ENCODE measurements around the gene FAM3B. TPM values are rescaled to one million over a fixed set of nuclear protein-coding genes. Genes with fewer than 3 reads are reported as not detected.
A peak's percentile ranks its signal among the peaks of the same experiment; 100 is the strongest.

The FAM3B gene
- polyA plus RNA-seq, 3 donors, result 0.15 TPM; not detected in 2

GRCh38 chr21:41319273-41319672 is 2.7 kb downstream of the FAM3B start:
- H3K27me3 Mint-ChIP-seq (ENCODE audit: low read depth in 3 of 3), result peaks cover 30 to 51% (median 40%) of the 10 kb centered on the region in 3 donors
- peak overlapping the region in 1 of 7 donors; percentile 24 for H3K27ac Mint-ChIP-seq
- H3K4me3 ChIP-seq (replicated peaks in 1 of 3; ENCODE audit: low read depth in 2 of 3, low read length in 3 of 3), result no peak overlapping the region
- no peaks in the 10 kb centered on the region for H3K79me2 ChIP-seq (ENCODE audit: insufficient read depth, low read length)
- no peaks in the 10 kb centered on the region for H3K36me3 ChIP-seq (replicated peaks in 1 of 2; ENCODE audit: control insufficient read depth in 1 of 2, insufficient read depth in 2 of 2, low read length in 2 of 2)
- H4K20me1 ChIP-seq (ENCODE audit: insufficient read depth, low read length), result no peaks in the 10 kb centered on the region
- no peak overlapping the region for H3K4me2 ChIP-seq (replicated peaks; ENCODE audit: extremely low read depth, low read length, poor library complexity, severe bottlenecking)
- intact Hi-C loops (cut with micrococcal nuclease), result no loop called here
- no peak for DNase-seq
- H3K9ac ChIP-seq (ENCODE audit: insufficient read depth, low read length, poor library complexity, severe bottlenecking), result no peak overlapping the region
- peaks cover 0 to 15% of the 10 kb centered on the region in 2 donors for H3K9me3 ChIP-seq (replicated peaks in 1 of 2; ENCODE audit: control insufficient read depth in 1 of 2, insufficient read depth in 1 of 2, low read length in 2 of 2)
- H3K9me3 Mint-ChIP-seq, result peaks cover 0 to 8% (median 4%) of the 10 kb centered on the region in 7 donors
- H3K36me3 Mint-ChIP-seq, result peaks cover 0 to 2% of the 10 kb centered on the region in 2 donors
- peaks cover 0 to 3% of the 10 kb centered on the region in 2 donors for H3K4me1 ChIP-seq (ENCODE audit: control insufficient read depth in 1 of 2, insufficient read depth in 2 of 2, low read length in 2 of 2)
- H3K27me3 ChIP-seq (ENCODE audit: control insufficient read depth in 2 of 2, insufficient read depth in 2 of 2, low read length in 2 of 2), result peaks cover 20 to 34% of the 10 kb centered on the region in 2 donors
- H3K27ac ChIP-seq (ENCODE audit: low read depth in 1 of 2, low read length in 2 of 2), result no peak overlapping the region
- no peak overlapping the region for H2AFZ ChIP-seq (ENCODE audit: insufficient read depth, low read depth, low read length, poor library complexity, severe bottlenecking)
- WGBS (ENCODE audit: insufficient coverage), result 97% methylated on average over 4 of the region's 7 CpGs
- no peak for TF ChIP-seq CTCF (IDR thresholded peaks at IDR 0.05)
- H3K4me3 Mint-ChIP-seq, result no peak overlapping the region
- H3K4me1 Mint-ChIP-seq, result peaks cover 5% of the 10 kb centered on the region

- WGBS (ENCODE audit: insufficient coverage), result 95% methylated on average over 12 of the region's 20 CpGs
- Mint-ChIP-seq H3K27me3 (ENCODE audit: low read depth in 3 of 3) (peaks cover 18 to 31% (median 21%) of the 10 kb centered on the region in 3 donors), H3K4me3 (no peak overlapping the region), H3K9me3 (peaks cover 0 to 4% (median 0%) of the 10 kb centered on the region in 7 donors), H3K4me1 (peaks cover 2% of the 10 kb centered on the region), H3K27ac (peak overlapping the region in 1 of 7 donors; percentile 53), H3K36me3 (peaks cover 0 to 2% of the 10 kb centered on the region in 2 donors)
- H4K20me1 ChIP-seq (ENCODE audit: insufficient read depth, low read length), result no peaks in the 10 kb centered on the region
- no peaks in the 10 kb centered on the region for H3K79me2 ChIP-seq (ENCODE audit: insufficient read depth, low read length)
- H3K9ac ChIP-seq (ENCODE audit: insufficient read depth, low read length, poor library complexity, severe bottlenecking), result no peak overlapping the region
- no peak overlapping the region for H3K4me3 ChIP-seq (replicated peaks in 1 of 3; ENCODE audit: low read depth in 2 of 3, low read length in 3 of 3)
- H3K4me1 ChIP-seq (ENCODE audit: control insufficient read depth in 1 of 2, insufficient read depth in 2 of 2, low read length in 2 of 2), result peaks cover 0 to 3% of the 10 kb centered on the region in 2 donors
- intact Hi-C loops (cut with micrococcal nuclease), result no loop called here
- no peak overlapping the region for H3K4me2 ChIP-seq (replicated peaks; ENCODE audit: extremely low read depth, low read length, poor library complexity, severe bottlenecking)
- no peak overlapping the region for H2AFZ ChIP-seq (ENCODE audit: insufficient read depth, low read depth, low read length, poor library complexity, severe bottlenecking)
- peaks cover 14 to 20% of the 10 kb centered on the region in 2 donors for H3K27me3 ChIP-seq (ENCODE audit: control insufficient read depth in 2 of 2, insufficient read depth in 2 of 2, low read length in 2 of 2)
- no peaks in the 10 kb centered on the region for H3K36me3 ChIP-seq (replicated peaks in 1 of 2; ENCODE audit: control insufficient read depth in 1 of 2, insufficient read depth in 2 of 2, low read length in 2 of 2)
- no peak for TF ChIP-seq CTCF (IDR thresholded peaks at IDR 0.05)
- no peak overlapping the region for H3K27ac ChIP-seq (ENCODE audit: low read depth in 1 of 2, low read length in 2 of 2)
- DNase-seq, result no peak
- peaks cover 0 to 13% of the 10 kb centered on the region in 2 donors for H3K9me3 ChIP-seq (replicated peaks in 1 of 2; ENCODE audit: control insufficient read depth in 1 of 2, insufficient read depth in 1 of 2, low read length in 2 of 2)
These were observed 4.8 kb downstream of the FAM3B start for GRCh38 chr21:41321211-41321907.

Data from CD14-positive monocyte (primary cell).